Inflammatory macrophage treated with lipopolysaccharide for 1 hour (primary cell): ENCODE measurements around the gene SULF2.

Experiments used
- DNase-seq, 2 donors: peaks; one replicate each; pipeline ENCODE4 v3.0.0-alpha.2; 2020 to 2022

The SULF2 gene

GRCh38 chr20:47667531-47668312 is 117.6 kb downstream of the SULF2 start:
- no peak for DNase-seq

GRCh38 chr20:47667086-47667485 is 118.2 kb downstream of the SULF2 start:
- no peak for DNase-seq

- DNase-seq: no peak
These were observed 119.0 kb downstream of the SULF2 start for GRCh38 chr20:47666304-47666703.

GRCh38 chr20:47665221-47665991 is 119.9 kb downstream of the SULF2 start:
- DNase-seq: no peak

- DNase-seq: no peak
These were observed 120.5 kb downstream of the SULF2 start for GRCh38 chr20:47664744-47665143.

DNA sequence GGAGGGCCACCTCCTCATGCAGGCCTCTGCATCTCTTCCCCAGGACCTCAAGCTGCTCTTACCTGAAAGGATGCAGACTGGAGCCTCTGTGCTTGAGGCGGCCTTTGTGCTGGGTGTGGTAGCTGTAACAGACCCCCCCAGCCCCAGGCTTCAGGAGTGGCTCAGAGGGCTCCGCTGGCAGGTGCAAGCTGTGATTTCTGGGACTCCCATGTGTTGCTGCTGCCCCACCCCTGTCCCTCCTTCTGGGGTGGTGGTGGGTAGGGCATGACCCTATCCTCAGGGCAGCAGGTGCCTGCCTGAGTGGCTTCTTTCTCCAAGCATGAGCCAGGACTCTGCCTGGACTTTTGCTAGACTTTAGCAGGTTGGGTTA is 121.2 kb downstream of the SULF2 start:
- no peak for DNase-seq

- DNase-seq: peak; percentile 55 to 94
These were observed 121.8 kb downstream of the SULF2 start for GRCh38 chr20:47663354-47664067.

- no peak for DNase-seq
These were observed 122.6 kb downstream of the SULF2 start for GRCh38 chr20:47662483-47663353.

GRCh38 chr20:47661714-47662113 is 123.6 kb downstream of the SULF2 start:
- no peak for DNase-seq

DNA sequence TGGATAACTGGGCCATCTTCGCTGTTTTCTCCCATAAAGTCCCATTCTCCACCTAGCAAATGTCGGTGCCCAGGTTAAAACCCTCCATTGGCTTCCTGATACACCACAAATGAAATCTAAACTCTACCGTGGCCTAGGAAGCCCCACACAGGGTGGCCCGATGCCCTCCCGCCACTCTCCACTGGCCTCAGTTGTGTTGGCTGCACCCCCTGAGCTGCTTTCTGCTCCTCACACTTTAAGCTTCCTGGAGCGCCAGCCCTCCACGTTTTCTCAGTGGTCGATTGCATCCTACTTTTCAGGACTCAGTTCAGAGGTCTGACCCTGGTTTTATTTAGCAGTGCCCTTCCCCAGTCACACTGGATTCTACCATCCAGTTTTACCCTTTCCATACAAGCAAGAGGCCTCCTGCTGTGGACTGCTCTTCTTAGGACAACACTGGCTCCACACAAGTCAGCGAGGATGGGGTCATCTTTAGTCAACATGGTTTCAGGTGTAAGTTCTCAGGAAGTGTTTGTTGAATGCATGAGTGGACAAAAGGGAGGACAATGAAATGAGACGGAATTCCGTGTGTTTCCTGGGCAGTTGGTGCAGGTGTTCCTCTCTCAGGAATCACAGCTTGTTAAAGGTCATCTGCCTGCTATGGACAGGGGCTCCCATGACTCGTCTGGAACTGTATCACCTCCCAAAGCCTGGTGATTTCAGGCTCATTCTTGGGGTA is 124.1 kb downstream of the SULF2 start:
- no peak for DNase-seq

GRCh38 chr20:47660602-47660905 is 124.7 kb downstream of the SULF2 start:
- no peak for DNase-seq

DNA sequence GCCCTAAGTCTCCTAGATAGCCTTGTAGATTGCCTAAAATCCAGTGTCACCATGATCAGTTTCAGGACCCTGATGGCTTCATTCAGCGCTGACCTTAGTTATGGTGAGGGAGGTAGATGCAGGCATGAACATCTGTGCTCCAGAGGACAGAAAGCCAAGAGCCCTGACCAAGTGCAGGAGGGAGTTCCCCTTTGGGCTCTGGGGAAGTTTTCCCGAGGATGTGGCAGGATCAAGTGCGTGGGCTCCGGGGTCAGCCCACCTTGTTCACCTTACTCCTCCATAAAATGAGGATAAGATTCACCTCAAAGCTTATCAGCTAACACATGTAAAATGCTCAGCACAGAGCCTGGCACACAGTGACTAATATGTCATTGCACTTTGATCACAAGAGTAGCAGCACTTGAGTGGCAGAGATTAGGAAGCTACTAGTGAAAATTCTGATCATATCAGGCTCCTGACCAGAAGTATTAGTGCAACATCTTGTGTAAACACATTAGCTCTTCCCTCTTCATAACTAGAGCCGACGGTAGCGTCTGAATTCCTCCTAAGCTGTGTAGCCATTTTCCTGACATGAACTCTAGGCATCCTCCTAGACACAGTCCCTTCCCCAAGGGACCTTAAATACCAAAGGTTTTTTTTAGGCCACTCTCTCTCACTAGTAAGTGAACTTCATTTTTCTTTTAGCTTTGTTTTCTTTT is 125.2 kb downstream of the SULF2 start:
- DNase-seq: no peak

DNA sequence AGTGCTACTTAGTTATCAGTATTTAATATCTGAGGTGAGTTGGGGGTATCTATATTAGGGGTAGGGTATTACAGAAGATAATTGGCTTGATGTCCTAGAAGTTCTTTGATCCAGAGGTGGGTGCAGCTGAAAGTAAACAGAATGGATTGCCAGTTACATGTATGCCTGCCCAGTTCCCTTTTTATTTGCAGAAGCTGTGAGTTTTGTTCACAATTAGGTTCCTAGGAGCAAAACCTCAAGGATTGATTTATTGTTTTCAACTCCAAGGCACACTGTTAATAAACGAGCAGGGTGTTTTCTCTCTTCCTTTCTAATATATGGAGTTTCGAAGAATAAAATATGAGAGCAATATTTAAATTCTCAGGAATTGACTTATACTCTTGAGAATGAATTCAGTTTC is 129.0 kb downstream of the SULF2 start:
- peak; percentile 23 to 33 for DNase-seq

- DNase-seq: no peak
These were observed 129.6 kb downstream of the SULF2 start for GRCh38 chr20:47655635-47656034.

DNA sequence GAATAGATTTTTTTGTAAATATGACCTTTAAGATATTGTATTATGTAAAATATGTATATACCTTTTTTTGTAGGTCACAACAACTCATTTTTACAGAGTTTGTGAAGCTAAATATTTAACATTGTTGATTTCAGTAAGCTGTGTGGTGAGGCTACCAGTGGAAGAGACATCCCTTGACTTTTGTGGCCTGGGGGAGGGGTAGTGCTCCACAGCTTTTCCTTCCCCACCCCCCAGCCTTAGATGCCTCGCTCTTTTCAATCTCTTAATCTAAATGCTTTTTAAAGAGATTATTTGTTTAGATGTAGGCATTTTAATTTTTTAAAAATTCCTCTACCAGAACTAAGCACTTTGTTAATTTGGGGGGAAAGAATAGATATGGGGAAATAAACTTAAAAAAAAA is 130.9 kb downstream of the SULF2 start:
- DNase-seq: no peak

GRCh38 chr20:47653869-47654268 is 131.4 kb downstream of the SULF2 start:
- no peak for DNase-seq

DNA sequence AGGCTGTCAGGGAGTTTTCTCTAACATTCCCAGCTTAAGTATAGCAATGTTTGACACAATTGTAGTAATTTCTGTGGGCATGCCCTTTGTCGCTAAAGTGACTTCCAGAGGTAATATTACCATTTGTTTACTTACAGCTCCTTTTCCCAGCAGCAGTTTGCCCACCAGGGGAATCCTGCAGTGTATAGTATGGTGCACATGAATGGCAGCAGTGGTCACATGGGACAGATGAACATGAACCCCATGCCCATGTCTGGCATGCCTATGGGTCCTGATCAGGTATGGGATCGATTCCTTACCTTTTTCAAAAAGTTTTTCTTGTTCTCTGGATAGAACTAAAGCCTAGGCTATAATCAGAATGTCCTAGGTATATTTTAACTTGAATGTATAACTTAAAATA is 132.5 kb downstream of the SULF2 start:
- no peak for DNase-seq

DNA sequence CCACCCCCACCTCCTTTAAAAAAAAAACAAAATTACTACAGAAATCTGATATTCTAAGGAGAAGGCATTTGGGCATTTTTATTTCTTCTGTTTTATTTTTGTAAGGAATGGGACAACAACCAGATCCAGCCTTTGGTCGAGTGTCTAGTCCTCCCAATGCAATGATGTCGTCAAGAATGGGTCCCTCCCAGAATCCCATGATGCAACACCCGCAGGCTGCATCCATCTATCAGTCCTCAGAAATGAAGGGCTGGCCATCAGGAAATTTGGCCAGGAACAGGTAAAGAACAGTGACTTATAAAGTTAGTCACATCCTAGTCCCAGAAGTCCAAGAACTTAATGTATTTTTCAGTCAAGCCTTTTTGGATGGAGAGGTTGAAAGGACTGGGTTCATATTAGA is 133.0 kb downstream of the SULF2 start:
- DNase-seq: no peak

DNA sequence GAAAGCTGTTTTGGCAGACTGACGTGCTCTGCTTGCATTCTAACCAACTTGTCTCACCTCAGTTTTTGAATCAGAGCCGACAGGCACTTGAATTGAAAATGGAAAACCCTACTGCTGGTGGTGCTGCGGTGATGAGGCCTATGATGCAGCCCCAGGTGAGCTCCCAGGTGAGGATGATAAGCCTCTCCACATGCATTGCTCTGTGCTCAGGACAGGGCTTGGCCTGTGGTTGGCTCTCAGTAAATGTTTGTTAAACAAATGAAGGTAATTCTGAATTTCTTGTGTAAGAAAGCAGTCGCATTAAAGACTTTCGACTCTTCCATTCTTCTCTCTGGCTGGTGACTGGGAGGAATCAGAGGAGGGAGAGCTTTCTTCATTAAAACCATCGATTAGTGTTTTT is 136.3 kb downstream of the SULF2 start:
- DNase-seq: no peak

GRCh38 chr20:47647994-47648393 is 137.3 kb downstream of the SULF2 start:
- no peak for DNase-seq

GRCh38 chr20:47645632-47646031 is 139.6 kb downstream of the SULF2 start:
- no peak for DNase-seq

- no peak for DNase-seq
These were observed 142.7 kb downstream of the SULF2 start for GRCh38 chr20:47642624-47643023.
